ENCODE measurements around the gene DISP2. TPM values are rescaled to one million over a fixed set of nuclear protein-coding genes. Genes with fewer than 3 reads are reported as not detected.

Gene DISP2
- total and polyA plus RNA-seq, 9 of the 15 experiments (the other 6 are each of a cell fraction or from before 2014, with no cell fraction given): 0.06 to 0.89 (median 0.15) TPM; not detected in 1

DNA sequence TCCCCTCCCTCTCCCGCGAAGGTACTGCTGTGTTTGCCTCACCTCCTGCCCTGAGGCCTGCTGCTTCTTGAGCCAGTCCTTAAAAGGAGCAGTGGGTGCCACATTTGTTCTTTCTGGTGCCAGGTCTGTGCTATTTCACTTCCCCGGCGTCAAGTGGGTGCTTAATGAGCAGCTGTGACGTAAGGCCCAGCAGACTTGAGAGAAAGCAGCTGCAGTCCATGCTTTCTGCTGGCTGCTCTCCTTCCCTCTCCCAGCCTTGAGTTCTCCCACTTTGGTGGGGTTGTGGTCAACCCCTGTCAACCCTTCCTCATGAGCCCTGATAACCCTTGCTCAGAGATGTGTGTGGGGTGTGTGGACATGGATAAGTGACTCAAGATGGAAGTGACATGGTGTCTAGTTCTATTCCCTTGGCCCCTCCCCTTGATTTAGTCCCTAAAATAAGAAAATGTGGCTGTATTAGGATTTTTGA is 27.6 kb upstream of the DISP2 start (continued):
- TF ChIP-seq RFX5 (IDR thresholded peaks at IDR 0.05; ENCODE audit: low read depth, low read length) (no peak), ZNF24 (IDR thresholded peaks at IDR 0.05) (no peak), HMG20B (CRISPR knock-in tag; IDR thresholded peaks at IDR 0.05) (no peak), EZH2 (IDR thresholded peaks at IDR 0.05; ENCODE audit: borderline replicate concordance, low read depth, low read length) (no peak), RB1 (IDR thresholded peaks at IDR 0.05; ENCODE audit: low read depth) (no peak), XRCC4 (IDR thresholded peaks at IDR 0.05; ENCODE audit: extremely low read depth, insufficient read depth, insufficient read length) (no peak), RFX7 (CRISPR knock-in tag; IDR thresholded peaks at IDR 0.05) (no peak), ZBTB1 (CRISPR knock-in tag; IDR thresholded peaks at IDR 0.05; ENCODE audit: borderline replicate concordance, low read depth) (peak; percentile 48; the same call in 1 of the 2 replicates)
- TF ChIP-seq, protein P1, sequence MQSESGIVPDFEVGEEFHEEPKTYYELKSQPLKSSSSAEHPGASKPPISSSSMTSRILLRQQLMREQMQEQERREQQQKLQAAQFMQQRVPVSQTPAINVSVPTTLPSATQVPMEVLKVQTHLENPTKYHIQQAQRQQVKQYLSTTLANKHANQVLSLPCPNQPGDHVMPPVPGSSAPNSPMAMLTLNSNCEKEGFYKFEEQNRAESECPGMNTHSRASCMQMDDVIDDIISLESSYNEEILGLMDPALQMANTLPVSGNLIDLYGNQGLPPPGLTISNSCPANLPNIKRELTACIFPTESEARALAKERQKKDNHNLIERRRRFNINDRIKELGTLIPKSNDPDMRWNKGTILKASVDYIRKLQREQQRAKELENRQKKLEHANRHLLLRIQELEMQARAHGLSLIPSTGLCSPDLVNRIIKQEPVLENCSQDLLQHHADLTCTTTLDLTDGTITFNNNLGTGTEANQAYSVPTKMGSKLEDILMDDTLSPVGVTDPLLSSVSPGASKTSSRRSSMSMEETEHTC (IDR thresholded peaks at IDR 0.05): no peak; the same call in 1 of the 2 replicates
- TF ChIP-seq, protein P2, sequence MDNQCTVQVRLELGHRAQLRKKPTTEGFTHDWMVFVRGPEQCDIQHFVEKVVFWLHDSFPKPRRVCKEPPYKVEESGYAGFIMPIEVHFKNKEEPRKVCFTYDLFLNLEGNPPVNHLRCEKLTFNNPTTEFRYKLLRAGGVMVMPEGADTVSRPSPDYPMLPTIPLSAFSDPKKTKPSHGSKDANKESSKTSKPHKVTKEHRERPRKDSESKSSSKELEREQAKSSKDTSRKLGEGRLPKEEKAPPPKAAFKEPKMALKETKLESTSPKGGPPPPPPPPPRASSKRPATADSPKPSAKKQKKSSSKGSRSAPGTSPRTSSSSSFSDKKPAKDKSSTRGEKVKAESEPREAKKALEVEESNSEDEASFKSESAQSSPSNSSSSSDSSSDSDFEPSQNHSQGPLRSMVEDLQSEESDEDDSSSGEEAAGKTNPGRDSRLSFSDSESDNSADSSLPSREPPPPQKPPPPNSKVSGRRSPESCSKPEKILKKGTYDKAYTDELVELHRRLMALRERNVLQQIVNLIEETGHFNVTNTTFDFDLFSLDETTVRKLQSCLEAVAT (IDR thresholded peaks at IDR 0.05): peak in 1 of 2 experiments; percentile 80; a peak in 2 of 4 replicates
- TF ChIP-seq, protein P3, sequence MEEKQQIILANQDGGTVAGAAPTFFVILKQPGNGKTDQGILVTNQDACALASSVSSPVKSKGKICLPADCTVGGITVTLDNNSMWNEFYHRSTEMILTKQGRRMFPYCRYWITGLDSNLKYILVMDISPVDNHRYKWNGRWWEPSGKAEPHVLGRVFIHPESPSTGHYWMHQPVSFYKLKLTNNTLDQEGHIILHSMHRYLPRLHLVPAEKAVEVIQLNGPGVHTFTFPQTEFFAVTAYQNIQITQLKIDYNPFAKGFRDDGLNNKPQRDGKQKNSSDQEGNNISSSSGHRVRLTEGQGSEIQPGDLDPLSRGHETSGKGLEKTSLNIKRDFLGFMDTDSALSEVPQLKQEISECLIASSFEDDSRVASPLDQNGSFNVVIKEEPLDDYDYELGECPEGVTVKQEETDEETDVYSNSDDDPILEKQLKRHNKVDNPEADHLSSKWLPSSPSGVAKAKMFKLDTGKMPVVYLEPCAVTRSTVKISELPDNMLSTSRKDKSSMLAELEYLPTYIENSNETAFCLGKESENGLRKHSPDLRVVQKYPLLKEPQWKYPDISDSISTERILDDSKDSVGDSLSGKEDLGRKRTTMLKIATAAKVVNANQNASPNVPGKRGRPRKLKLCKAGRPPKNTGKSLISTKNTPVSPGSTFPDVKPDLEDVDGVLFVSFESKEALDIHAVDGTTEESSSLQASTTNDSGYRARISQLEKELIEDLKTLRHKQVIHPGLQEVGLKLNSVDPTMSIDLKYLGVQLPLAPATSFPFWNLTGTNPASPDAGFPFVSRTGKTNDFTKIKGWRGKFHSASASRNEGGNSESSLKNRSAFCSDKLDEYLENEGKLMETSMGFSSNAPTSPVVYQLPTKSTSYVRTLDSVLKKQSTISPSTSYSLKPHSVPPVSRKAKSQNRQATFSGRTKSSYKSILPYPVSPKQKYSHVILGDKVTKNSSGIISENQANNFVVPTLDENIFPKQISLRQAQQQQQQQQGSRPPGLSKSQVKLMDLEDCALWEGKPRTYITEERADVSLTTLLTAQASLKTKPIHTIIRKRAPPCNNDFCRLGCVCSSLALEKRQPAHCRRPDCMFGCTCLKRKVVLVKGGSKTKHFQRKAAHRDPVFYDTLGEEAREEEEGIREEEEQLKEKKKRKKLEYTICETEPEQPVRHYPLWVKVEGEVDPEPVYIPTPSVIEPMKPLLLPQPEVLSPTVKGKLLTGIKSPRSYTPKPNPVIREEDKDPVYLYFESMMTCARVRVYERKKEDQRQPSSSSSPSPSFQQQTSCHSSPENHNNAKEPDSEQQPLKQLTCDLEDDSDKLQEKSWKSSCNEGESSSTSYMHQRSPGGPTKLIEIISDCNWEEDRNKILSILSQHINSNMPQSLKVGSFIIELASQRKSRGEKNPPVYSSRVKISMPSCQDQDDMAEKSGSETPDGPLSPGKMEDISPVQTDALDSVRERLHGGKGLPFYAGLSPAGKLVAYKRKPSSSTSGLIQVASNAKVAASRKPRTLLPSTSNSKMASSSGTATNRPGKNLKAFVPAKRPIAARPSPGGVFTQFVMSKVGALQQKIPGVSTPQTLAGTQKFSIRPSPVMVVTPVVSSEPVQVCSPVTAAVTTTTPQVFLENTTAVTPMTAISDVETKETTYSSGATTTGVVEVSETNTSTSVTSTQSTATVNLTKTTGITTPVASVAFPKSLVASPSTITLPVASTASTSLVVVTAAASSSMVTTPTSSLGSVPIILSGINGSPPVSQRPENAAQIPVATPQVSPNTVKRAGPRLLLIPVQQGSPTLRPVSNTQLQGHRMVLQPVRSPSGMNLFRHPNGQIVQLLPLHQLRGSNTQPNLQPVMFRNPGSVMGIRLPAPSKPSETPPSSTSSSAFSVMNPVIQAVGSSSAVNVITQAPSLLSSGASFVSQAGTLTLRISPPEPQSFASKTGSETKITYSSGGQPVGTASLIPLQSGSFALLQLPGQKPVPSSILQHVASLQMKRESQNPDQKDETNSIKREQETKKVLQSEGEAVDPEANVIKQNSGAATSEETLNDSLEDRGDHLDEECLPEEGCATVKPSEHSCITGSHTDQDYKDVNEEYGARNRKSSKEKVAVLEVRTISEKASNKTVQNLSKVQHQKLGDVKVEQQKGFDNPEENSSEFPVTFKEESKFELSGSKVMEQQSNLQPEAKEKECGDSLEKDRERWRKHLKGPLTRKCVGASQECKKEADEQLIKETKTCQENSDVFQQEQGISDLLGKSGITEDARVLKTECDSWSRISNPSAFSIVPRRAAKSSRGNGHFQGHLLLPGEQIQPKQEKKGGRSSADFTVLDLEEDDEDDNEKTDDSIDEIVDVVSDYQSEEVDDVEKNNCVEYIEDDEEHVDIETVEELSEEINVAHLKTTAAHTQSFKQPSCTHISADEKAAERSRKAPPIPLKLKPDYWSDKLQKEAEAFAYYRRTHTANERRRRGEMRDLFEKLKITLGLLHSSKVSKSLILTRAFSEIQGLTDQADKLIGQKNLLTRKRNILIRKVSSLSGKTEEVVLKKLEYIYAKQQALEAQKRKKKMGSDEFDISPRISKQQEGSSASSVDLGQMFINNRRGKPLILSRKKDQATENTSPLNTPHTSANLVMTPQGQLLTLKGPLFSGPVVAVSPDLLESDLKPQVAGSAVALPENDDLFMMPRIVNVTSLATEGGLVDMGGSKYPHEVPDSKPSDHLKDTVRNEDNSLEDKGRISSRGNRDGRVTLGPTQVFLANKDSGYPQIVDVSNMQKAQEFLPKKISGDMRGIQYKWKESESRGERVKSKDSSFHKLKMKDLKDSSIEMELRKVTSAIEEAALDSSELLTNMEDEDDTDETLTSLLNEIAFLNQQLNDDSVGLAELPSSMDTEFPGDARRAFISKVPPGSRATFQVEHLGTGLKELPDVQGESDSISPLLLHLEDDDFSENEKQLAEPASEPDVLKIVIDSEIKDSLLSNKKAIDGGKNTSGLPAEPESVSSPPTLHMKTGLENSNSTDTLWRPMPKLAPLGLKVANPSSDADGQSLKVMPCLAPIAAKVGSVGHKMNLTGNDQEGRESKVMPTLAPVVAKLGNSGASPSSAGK (IDR thresholded peaks at IDR 0.05): peak; percentile 82

All from K562 (cell line).